Measurements from ENCODE around the gene ENC1.
A peak's percentile ranks its signal among the peaks of the same experiment; 100 is the strongest.

The ENC1 gene

GRCh38 chr5:74613283-74613682 lies 27.2 kb downstream of the ENC1 start:
- DNase-seq (ENCODE audit: low read depth in 4 of 4, low spot score in 1 of 4), result no peak

- DNase-seq (ENCODE audit: low read depth in 4 of 4, low spot score in 1 of 4), result no peak
Measured at GRCh38 chr5:74612045-74612444, 28.5 kb downstream of the ENC1 start.

GRCh38 chr5:74608736-74609601 lies 31.6 kb downstream of the ENC1 start:
- DNase-seq (ENCODE audit: low read depth in 4 of 4, low spot score in 1 of 4), result no peak

- no peak for DNase-seq (ENCODE audit: low read depth in 4 of 4, low spot score in 1 of 4)
Measured at GRCh38 chr5:74605759-74606158, 34.8 kb downstream of the ENC1 start.

- DNase-seq (ENCODE audit: low read depth in 4 of 4, low spot score in 1 of 4), result no peak
Measured at GRCh38 chr5:74603376-74603775, 37.2 kb downstream of the ENC1 start.

- no peak for DNase-seq (ENCODE audit: low read depth in 4 of 4, low spot score in 1 of 4)
Measured at GRCh38 chr5:74599148-74599547, 41.4 kb downstream of the ENC1 start.

GRCh38 chr5:74598731-74599130 lies 41.8 kb downstream of the ENC1 start:
- no peak for DNase-seq (ENCODE audit: low read depth in 4 of 4, low spot score in 1 of 4)

GRCh38 chr5:74596927-74597326 lies 43.6 kb downstream of the ENC1 start:
- DNase-seq (ENCODE audit: low read depth in 4 of 4, low spot score in 1 of 4), result no peak

GRCh38 chr5:74595143-74595925 lies 45.2 kb downstream of the ENC1 start:
- DNase-seq (ENCODE audit: low read depth in 4 of 4, low spot score in 1 of 4), result no peak

- DNase-seq (ENCODE audit: low read depth in 4 of 4, low spot score in 1 of 4), result no peak
Measured at GRCh38 chr5:74594137-74595040, 46.1 kb downstream of the ENC1 start.

- no peak for DNase-seq (ENCODE audit: low read depth in 4 of 4, low spot score in 1 of 4)
Measured at GRCh38 chr5:74589204-74590056, 51.1 kb downstream of the ENC1 start.

- no peak for DNase-seq (ENCODE audit: low read depth in 4 of 4, low spot score in 1 of 4)
Measured at GRCh38 chr5:74588415-74588814, 52.1 kb downstream of the ENC1 start.

- DNase-seq (ENCODE audit: low read depth in 4 of 4, low spot score in 1 of 4), result no peak
Measured at GRCh38 chr5:74587890-74588289, 52.6 kb downstream of the ENC1 start.

GRCh38 chr5:74587300-74587699 lies 53.2 kb downstream of the ENC1 start:
- no peak for DNase-seq (ENCODE audit: low read depth in 4 of 4, low spot score in 1 of 4)

GRCh38 chr5:74586856-74587255 lies 53.7 kb downstream of the ENC1 start:
- DNase-seq (ENCODE audit: low read depth in 4 of 4, low spot score in 1 of 4), result no peak

GRCh38 chr5:74582853-74583252 lies 57.7 kb downstream of the ENC1 start:
- DNase-seq (ENCODE audit: low read depth in 4 of 4, low spot score in 1 of 4), result no peak

GRCh38 chr5:74581988-74582365 lies 58.6 kb downstream of the ENC1 start:
- DNase-seq (ENCODE audit: low read depth in 4 of 4, low spot score in 1 of 4), result no peak

GRCh38 chr5:74580729-74581109 lies 59.8 kb downstream of the ENC1 start:
- DNase-seq (ENCODE audit: low read depth in 4 of 4, low spot score in 1 of 4), result no peak

- DNase-seq (ENCODE audit: low read depth in 4 of 4, low spot score in 1 of 4), result peak in 2 of 4 experiments; percentile 27 to 53
Measured at GRCh38 chr5:74579215-74579614, 61.3 kb downstream of the ENC1 start.

GRCh38 chr5:74578356-74579044 lies 62.0 kb downstream of the ENC1 start:
- DNase-seq (ENCODE audit: low read depth in 4 of 4, low spot score in 1 of 4), result no peak

Data from stimulated activated CD4-positive, alpha-beta T cell treated with anti-CD3 and anti-CD28 coated beads, Interleukin-1b, Interleukin-23, amount 100 ng/mL, for 24 hours (primary cell).